HG03354 (cell line): ENCODE data around the gene HLCS.

Experiments
- ATAC-seq: cut with Tn5 transposase; IDR thresholded peaks from one replicate; pipeline ENCODE4 v1.9.1; 2021; ENCODE audit warnings: mild to moderate bottlenecking; ENCODE audit not compliant: unreplicated experiment, poor library complexity, severe bottlenecking

Gene HLCS

DNA sequence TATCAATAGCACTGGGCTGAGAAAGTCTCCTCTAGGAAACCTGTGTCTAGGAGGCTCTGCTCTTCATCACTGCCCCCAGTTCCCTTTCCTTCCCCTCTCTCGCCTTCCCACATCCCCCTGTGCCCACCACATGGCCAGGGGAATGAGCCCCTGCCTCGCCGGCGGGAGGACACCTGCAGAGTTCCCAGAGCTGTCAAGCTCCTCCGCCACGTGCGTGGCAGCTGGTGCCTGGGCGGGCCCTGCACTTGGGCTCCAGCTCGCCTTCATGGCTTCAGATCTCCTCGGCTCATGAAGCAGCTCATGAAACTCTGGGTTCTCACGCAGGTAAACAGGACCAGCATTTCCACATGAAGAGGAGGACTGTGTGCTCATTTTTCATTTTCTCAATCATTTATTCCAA is 204.8 kb downstream of the HLCS start:
- no peak for ATAC-seq

DNA sequence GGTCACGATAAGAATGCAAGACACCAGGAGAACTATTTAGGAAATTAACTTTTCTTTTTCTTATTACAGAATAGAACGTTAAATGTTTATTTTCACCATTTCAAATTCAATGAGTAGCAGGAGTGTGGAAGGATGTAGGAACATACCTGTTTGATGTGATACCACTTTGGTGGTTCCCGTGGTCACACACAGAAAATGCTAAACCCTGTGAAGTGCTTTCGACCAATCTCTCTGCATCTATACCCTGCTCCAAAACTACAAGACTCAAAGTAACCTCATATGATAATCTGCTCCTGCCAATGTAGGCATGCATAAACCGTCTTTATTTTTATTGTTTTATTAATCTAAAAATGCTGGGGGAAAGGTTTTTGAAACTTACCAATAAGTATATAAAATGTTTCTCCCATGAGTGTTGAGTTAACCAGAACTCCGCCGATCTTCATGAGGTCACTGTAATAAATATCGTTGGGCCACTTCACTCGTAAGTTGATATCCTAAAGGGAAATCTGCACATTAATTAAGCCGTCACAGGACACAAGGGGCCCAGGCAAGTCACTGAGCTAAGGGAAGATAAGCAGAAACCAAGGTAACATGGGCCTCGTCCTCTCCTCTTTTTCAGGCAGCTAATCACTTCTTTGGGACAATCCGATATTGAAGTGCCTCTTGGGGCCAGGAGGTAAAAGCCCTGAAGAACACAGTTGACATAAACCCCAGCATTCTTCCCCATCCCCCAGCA is 207.0 kb downstream of the HLCS start:
- ATAC-seq: no peak

DNA sequence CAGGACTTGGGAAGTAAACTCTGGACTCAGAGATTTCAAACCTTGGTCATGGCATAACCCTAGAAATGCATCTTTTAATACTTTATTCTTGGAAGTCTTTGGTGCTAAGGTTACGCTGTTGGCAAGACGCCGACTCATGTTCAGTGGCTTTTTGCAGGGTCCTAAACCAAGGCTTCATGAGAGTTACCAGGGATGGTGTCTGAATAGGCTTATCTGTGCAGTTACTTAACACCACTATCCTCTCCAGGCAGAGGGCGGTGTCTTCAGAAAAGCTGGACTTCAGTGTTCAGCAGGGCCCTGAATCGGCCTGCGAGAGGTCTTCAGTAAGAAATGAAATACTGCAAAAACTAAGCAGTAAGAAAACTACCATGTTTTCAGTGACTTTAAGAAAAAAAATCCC is 209.3 kb downstream of the HLCS start:
- no peak for ATAC-seq

DNA sequence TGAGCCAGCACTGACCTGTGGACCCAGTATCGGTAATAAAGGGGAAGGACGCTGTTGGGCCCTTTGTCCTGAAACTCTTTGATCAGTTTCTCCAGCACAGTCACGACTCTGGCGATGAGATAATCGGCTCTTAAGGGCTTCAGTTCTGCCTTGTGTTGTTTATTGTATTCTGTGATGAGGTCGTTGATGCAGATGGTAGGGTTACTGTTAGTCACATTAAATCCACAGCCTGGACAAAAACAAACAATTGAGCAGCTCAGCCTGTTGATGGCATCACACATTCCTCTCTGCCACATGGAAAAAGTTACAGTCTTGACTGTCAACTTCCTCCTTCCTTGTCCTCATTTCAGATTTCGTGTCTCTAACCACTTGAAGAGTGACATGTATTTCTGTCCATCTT is 209.9 kb downstream of the HLCS start:
- no peak for ATAC-seq

DNA sequence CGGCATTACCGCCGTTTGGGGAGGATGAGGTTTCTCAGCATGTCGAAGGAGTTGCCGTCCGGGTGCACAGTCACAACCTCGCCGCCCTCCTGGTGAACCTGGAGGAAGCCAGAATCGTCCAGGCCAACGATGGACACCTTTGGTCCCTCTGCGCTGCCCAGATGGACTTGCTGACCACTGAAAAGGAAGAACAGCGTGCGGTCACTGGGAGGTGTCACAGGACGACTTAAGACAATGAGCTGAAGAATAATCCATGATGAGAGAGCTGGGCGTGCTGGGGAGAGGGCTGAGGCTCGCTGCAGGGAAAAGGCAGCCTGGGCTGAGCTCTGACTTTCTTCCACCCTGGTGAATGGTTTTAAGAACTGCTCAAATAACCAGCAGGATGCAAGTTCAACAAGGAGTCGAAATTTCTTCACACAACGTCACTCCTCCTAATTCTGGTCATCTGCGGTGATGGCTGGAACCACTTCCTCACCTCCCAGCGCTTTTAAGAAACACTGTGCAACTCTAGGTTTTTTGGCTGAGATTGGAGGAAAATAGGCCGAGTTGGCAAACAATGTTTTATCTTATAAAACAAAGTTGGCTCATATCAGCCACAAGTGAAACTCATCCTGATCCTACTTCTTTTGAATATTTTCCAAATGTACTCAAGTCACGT is 212.1 kb downstream of the HLCS start:
- no peak for ATAC-seq

DNA sequence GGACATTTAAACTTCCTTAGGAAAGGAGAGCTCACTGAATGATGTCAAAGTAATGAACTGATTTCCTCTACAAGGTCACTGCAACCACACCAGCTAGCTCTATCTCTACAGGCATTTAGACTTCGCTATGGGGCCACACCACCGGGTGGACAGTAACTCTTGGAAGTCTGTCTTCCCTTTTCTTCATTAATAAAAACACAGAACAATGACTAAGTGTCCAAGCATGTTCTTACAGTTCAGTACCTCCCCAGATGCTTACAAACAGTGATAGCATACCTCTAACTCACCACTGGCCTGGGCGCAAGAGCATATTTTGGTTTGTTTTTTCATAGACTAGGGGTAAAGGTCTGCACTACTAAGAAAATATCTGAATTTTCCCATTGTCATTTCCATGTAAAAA is 212.9 kb downstream of the HLCS start:
- no peak for ATAC-seq

DNA sequence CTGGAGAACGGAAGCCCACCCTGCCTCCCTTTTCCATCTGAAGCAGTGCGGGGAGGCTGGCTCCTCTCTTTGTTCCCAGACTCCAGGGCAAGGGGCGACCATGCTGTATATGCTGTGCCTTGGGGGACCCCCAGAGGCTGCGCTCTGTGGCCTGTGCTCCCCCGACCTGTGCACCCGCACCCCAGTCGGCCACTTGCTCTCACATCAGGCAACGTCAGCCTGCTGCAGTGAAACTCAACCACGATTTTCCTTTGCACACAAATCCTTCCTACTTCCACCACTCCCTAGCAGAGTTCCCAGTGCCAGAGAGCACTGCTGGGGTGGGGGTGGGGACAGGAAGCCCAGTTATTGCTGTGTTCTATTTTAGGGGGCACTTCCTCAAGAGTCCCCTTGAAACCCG is 215.1 kb downstream of the HLCS start:
- no peak for ATAC-seq

DNA sequence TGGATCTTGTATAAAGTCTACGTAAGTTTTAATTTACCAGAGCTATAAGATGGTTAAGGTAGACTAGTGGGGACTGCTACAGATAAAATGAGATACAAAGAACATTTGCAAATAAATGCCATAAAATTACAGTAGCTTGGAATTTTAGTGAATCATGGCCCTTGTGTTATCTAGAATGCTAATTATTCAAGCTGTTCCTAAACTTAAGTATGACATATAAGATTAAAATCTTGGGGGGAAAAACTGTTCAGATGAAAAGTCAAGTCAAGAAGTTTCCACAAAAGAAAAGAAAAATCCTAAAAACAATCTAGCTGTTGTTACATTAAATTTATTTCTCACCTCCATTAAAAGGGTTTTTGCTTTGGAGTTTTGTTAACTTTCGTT is 215.9 kb downstream of the HLCS start:
- ATAC-seq: no peak

DNA sequence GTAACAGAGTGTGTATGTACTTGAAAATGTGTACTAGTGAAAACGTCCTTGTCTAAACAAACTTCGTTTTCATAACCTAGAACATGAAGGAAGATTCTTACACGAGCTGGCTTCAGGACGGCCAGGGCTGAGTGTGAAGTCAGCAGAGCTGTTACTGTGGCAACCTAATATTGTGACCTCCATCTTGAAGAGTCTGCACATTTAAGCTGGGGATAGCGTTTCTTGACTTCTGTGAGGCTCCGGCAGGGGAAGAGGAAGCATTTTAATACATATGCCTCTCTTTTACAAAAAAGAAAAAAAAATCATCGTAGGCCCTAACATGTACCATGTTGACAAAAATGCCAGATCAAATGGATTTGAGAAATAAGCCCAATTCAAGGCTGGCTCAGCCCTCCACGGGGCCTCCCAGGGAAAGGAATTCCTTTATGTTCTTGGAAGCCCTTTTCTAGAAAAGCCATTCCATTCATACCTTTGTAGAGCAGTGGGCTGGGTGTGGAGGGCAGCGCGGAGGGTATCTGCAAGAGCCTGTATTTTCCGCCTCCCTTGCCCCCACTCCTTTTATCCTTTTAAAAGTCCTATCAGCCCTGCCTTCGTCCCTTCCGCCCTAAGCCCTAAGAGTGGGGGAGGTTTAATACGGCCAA is 216.4 kb downstream of the HLCS start:
- no peak for ATAC-seq

DNA sequence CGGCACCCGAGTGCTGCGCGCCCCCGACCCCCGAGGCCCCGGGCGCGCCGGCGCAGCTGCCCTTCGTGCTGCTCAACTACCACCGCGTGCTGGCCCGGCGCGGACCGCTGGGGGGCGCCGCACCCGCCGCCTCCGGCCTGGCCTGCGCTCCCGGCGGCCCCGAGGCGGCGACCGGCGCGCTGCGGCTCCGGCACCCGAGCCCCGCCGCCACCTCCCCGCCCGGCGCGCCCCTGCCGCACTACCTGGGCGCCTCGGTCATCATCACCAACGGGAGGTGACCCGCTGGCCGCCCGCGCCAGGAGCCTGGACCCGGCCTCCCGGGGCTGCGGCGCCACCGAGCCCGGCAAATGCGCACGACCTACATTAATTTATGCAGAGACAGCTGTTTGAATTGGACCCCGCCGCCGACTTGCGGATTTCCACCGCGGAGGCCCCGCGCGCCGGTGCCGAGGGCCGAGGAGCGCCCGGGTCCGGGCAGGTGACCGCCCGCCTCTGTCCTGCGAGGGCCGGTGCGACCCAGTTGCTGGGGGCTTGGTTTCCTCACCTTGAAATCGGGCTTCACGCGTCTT is 218.6 kb downstream of the HLCS start:
- ATAC-seq: no peak

DNA sequence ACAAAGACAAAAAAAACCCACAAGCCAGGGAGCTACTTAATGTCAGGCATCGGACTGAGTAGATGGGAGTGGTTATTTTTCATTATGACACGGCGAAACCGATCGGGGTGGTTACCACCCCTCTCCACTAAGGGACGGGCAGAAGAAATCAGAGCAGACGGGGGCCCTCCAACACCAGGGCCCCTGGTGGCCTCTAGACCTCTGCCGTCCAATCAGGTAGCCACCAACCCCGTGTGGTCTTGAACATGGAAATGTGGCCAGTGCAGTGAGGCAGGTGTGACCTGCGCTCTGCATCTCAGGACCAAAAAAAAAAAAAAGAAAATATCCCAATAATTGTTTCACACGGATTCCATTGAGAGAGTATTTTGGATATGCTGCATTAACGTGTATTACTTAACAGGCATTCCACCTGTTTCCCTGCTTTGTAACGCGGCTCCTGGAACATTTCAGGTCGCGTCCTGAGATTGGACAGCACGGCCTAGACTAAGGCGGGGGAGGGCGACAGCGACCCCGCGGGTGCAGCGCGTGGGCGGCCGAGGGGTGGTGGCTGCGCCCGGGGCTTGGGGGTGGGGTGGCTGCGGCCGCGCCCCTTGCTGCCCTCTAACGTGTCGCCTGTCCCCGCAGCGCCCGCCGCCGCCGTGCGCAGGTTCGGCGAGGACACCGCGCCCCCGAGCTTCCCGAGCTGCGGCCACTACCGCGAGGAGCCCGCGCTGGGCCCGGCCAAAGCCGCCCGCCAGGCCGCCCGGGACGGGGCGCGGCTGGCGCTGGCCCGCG is 219.2 kb downstream of the HLCS start:
- ATAC-seq: no peak

DNA sequence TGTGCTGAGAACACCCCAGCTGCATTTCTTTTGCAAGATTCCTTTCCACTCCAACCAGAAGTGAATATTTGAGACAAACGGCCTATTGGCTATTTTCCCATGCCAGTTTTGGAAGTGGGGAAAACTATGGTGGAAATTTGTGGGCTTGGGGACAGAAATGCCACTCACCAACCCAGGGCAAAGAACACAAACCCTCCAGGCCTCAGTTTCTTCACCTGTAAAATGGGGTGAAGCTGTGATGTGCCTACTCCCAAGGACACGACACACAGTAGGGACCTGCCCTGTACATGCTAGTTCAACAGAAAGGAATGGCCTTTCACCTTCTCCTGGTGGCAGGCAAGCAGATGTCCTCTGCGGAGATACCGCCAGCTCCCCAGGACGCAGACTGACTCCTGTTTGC is 221.0 kb downstream of the HLCS start:
- no peak for ATAC-seq

DNA sequence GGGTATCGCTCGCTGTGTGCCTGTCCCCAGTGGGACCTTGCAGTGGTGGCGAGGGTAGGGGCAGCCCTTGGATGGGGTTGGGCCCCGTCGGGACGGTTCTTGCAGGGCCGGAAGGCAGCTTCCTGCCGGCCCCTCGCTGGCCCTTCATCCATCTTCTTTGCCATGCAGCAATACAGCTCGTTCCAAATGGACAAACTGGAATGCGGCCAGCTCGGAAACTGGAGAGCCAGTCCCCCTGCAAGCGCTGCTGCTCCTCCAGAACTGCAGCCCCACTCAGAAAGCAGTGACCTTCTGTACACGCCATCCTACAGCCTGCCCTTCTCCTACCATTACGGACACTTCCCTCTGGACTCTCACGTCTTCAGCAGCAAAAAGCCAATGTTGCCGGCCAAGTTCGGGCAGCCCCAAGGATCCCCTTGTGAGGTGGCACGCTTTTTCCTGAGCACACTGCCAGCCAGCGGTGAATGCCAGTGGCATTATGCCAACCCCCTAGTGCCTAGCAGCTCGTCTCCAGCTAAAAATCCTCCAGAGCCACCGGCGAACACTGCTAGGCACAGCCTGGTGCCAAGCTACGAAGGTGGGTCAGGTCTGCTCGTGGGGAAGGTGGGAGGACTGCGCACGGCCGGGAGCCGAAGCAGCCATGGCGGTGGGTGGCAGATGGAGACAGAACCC is 221.8 kb downstream of the HLCS start:
- ATAC-seq: no peak

DNA sequence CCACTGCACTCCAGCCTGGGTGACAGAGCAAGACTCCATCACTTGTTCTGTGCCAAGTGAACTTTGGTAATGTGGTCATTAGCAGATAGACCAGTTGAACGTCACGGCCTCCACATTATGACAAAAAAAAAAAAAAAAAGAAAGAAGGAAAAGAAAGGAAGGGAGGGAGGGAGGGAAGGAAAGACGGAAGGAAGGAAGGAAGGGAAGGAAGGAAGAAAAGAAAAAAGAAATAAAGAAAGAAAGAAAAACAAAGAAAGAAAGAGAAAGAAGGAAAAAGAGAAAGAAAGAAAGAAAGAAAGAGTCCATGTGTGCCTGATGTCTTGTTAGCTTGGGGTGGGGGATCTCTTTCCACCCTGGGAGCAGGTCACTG is 222.3 kb downstream of the HLCS start:
- no peak for ATAC-seq

DNA sequence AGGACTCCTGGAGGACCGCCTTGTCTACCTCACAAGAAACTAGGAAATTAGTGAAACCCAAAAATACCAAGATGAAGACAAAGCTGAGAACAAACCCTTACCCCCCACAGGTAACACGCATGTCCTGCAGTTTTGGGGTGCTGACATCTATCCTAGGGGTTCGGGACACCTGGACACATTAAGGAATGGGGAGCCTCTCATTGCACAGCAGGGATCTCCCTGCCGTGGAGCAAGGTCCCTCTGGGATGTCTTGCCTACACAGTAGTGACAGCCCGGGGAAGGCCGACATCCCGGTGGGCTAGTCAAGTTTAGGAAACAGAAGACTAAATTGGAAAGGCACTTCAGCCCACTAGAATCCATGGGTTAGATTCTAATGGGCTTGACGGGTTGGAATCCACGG is 223.0 kb downstream of the HLCS start:
- ATAC-seq: no peak

DNA sequence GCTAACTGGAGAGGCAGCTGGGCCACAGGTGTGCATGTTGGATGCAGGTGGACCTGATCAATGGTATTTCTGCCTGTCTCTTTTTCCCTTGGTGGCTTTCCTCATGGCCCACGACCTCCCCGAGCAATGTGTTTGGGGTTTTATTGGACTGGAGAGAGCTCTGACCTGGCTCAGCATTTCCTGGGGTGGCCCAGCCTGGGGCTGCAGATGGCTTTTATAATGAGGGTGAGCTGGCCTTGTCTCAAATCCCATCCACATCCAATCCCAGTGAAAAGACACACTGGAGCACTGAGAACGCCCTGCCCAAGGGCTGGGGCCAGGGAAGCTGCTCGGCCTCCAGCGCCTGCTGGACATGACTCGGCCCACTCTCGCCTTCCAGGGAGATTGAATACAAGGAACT is 223.5 kb downstream of the HLCS start:
- ATAC-seq: no peak

DNA sequence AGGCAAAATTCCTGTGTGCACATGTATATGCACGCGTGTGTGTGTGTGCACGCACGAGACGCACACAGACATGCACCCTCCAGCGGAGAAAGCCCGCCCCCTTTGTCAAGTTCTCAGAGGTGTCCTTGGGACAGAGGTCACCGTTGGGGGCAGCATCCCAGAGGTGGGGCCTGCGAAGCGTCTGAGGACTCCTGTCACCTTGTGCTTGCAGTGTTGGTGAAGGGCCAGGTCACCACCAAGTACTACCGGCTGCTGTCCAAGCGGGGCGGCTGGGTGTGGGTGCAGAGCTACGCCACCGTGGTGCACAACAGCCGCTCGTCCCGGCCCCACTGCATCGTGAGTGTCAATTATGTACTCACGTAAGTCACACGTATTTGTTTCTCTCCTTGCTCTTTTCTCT is 225.0 kb downstream of the HLCS start:
- ATAC-seq: no peak

DNA sequence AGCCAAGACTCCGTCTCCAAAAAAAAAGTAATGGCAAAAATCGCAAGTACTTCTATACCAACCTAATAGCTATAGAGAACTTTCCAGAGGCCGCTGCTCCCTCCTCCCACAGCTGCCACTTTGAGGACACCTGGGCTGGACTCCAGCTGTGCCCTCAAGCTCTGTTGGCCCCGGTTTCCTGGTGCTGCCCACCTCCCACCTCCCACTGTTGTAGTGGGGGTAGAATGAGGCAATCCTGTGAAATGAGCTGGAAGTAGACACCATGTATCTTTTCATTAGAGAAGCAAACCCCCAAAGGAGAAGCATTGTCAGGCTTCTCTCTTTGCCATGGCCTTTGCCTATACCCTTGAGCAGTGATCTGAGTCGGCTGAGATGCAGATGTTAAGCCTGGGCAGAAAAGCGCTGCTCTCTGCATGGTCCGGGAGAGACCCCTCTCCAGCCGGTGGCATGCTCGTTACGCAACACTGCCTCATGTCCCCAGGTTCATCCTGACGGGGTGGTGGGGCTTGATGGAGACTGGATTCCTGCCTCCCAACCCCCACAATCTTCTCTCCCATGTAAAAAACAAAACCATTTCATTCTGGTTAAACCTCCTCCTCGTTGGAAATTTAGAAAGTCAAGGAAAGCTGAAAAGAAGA is 227.9 kb downstream of the HLCS start:
- no peak for ATAC-seq

DNA sequence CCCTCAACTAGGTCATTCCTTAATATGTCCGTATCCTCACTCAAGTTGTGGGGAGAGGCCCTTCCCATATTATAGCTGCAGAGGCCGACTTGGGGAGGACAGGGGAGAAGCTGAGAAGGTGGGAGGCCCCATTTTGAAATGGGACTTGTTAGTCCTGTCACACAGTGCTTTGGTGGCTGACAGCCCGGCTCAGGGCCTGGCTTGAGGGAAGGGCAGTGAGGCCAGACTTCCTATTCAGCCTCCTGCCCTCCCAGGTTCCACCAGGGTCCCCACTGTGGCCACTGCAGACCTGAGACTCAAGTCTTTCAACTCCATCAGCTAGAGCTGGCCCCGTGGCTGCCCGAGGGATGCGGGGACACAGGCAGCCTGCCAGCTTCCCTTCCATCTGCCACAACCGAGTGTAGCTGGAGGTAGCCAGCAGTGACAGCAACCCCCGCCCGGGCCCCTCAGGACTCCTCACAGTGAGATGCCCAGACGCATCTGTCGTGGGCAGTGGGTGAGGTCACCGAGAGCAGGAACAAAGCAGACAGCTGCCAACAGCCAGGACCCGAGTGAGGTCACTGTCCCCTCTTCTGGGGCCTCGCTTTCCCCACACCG is 230.6 kb downstream of the HLCS start:
- no peak for ATAC-seq
